Hepatocyte (in vitro differentiated cells): Measurements from ENCODE around the gene PLAAT3. TPM values are rescaled to one million over a fixed set of nuclear protein-coding genes. Genes with fewer than 3 reads are reported as not detected.

ENCODE experiments used
- DNase-seq: peaks from one replicate; pipeline ENCODE4 v3.0.0-alpha.2; 2016; ENCODE audit warnings: low spot score
- H2AFZ ChIP-seq: fragments of 200-600 bp; sonication (generic); 2 replicates; pipeline ENCODE4 v1.6.0; 2016; ENCODE audit warnings: antibody characterized with exemption, mild to moderate bottlenecking
- H3K27ac ChIP-seq: fragments of 200-600 bp; sonication (generic); 2 replicates; pipeline ENCODE4 v1.5.1; 2016; ENCODE audit warnings: mild to moderate bottlenecking
- H3K27me3 ChIP-seq: fragments of 200-600 bp; sonication (generic); 2 replicates; pipeline ENCODE4 v1.6.1; 2016
- H3K36me3 ChIP-seq: fragments of 200-600 bp; sonication (generic); replicated peaks from 2 replicates; pipeline ENCODE4 v1.5.1; 2016; ENCODE audit warnings: low read depth; ENCODE audit not compliant: insufficient read depth
- H3K4me1 ChIP-seq: fragments of 200-600 bp; sonication (generic); 2 replicates; pipeline ENCODE4 v1.5.1; 2016; ENCODE audit warnings: mild to moderate bottlenecking, moderate library complexity; ENCODE audit not compliant: insufficient read depth
- H3K4me2 ChIP-seq: fragments of 200-600 bp; sonication (generic); 2 replicates; pipeline ENCODE4 v1.6.0; 2016
- H3K4me3 ChIP-seq: fragments of 200-600 bp; sonication (generic); 2 replicates; pipeline ENCODE4 v1.5.1; 2016; ENCODE audit warnings: mild to moderate bottlenecking
- H3K79me2 ChIP-seq: fragments of 200-600 bp; sonication (generic); 2 replicates; pipeline ENCODE4 v1.6.0; 2017; ENCODE audit warnings: mild to moderate bottlenecking
- H3K9me2 ChIP-seq: fragments of 200-600 bp; sonication (generic); replicated peaks from 2 replicates; pipeline ENCODE4 v1.6.0; 2017; ENCODE audit warnings: mild to moderate bottlenecking; ENCODE audit not compliant: insufficient read depth
- H3K9me3 ChIP-seq: fragments of 200-600 bp; sonication (generic); 2 replicates; pipeline ENCODE4 v1.5.1; 2016; ENCODE audit warnings: low read depth, mild to moderate bottlenecking
- H4K20me1 ChIP-seq: fragments of 200-600 bp; sonication (generic); 2 replicates; pipeline ENCODE4 v1.6.0; 2016; ENCODE audit warnings: mild to moderate bottlenecking; ENCODE audit not compliant: insufficient read depth, poor library complexity, severe bottlenecking
- CTCF ChIP-seq: fragments of 200-600 bp; sonication (generic); IDR thresholded peaks from 2 replicates; pipeline ENCODE4 v1.5.1; 2016; ENCODE audit warnings: antibody characterized with exemption, mild to moderate bottlenecking; ENCODE audit not compliant: poor library complexity
- EZH2 ChIP-seq: fragments of 200-600 bp; sonication (generic); IDR thresholded peaks from 2 replicates; pipeline ENCODE4 v1.6.1; 2016; ENCODE audit warnings: antibody characterized with exemption, mild to moderate bottlenecking, borderline replicate concordance
- EZH2phosphoT487 ChIP-seq: fragments of 200-600 bp; sonication (generic); IDR thresholded peaks from one replicate; pipeline ENCODE4 v1.6.1; 2018; ENCODE audit warnings: antibody characterized with exemption, mild to moderate bottlenecking, low read depth, moderate library complexity; ENCODE audit not compliant: unreplicated experiment, severe bottlenecking
- WGBS: methylation state at CpG from one replicate; pipeline ENCODE4 v1.1.6; 2016; ENCODE audit warnings: low lambda C conversion rate; ENCODE audit errors: missing lambda C conversion rate; 5-methylcytosine and 5-hydroxymethylcytosine counted together
- polyA plus RNA-seq: library from polyadenylated mRNA; unstranded; fragments of >200 nt; fragmentation: Nextera tagmentation; extraction: Ambion mirVana; gene quantifications from 2 replicates; pipeline ENCODE4 v1.2.1, GENCODE V29; 2016
- total RNA-seq: library from RNA; depleted of rRNA; stranded (reverse); fragments of >200 nt; gene quantifications from 2 replicates; pipeline ENCODE4 v1.2.3, GENCODE V29; 2014

The PLAAT3 gene
- total and polyA plus RNA-seq, 2 experiments from 2014 or later, result 32.4 to 49.6 TPM

- no peaks in the 10 kb centered on the region for H3K36me3 ChIP-seq
- 96% methylated on average over 3 of the region's 3 CpGs for WGBS
- H3K27me3 ChIP-seq, result no peaks in the 10 kb centered on the region
These were observed 38.4 kb upstream of the PLAAT3 start for GRCh38 chr11:63652671-63653070.

GRCh38 chr11:63643205-63643604 lies 29.0 kb upstream of the PLAAT3 start:
- H3K36me3 ChIP-seq, result no peaks in the 10 kb centered on the region
- 97% methylated on average over 3 of the region's 3 CpGs for WGBS

More at GRCh38 chr11:63652671-63653070, 38.4 kb upstream of the PLAAT3 start:
- TF ChIP-seq EZH2 (no peak), EZH2phosphoT487 (no peak), CTCF (no peak)
- no peak for DNase-seq
- H3K9me3 ChIP-seq, result no peaks in the 10 kb centered on the region
- H3K9me2 ChIP-seq, result no peaks in the 10 kb centered on the region
- no peak overlapping the region for H3K4me3 ChIP-seq
- no peaks in the 10 kb centered on the region for H3K79me2 ChIP-seq
- no peak overlapping the region for H3K27ac ChIP-seq
- no peak overlapping the region for H3K4me2 ChIP-seq
- H2AFZ ChIP-seq, result no peak overlapping the region
- H3K4me1 ChIP-seq, result no peaks in the 10 kb centered on the region
- H4K20me1 ChIP-seq, result no peaks in the 10 kb centered on the region

GRCh38 chr11:63641727-63642126 lies 27.5 kb upstream of the PLAAT3 start:
- Histone ChIP-seq H3K9me2 (no peaks in the 10 kb centered on the region), H4K20me1 (no peaks in the 10 kb centered on the region), H3K4me2 (no peak overlapping the region), H3K4me3 (no peak overlapping the region), H3K27ac (no peak overlapping the region), H3K4me1 (no peaks in the 10 kb centered on the region), H3K27me3 (no peaks in the 10 kb centered on the region), H3K9me3 (no peaks in the 10 kb centered on the region), H2AFZ (no peak overlapping the region), H3K36me3 (no peaks in the 10 kb centered on the region), H3K79me2 (no peaks in the 10 kb centered on the region)
- no peak for TF ChIP-seq EZH2
- TF ChIP-seq EZH2phosphoT487, result no peak
- no peak for TF ChIP-seq CTCF
- DNase-seq, result no peak

More at GRCh38 chr11:63643205-63643604, 29.0 kb upstream of the PLAAT3 start:
- H2AFZ ChIP-seq, result no peak overlapping the region
- H3K4me3 ChIP-seq, result no peak overlapping the region
- H4K20me1 ChIP-seq, result no peaks in the 10 kb centered on the region
- no peaks in the 10 kb centered on the region for H3K79me2 ChIP-seq
- no peak overlapping the region for H3K4me2 ChIP-seq
- no peaks in the 10 kb centered on the region for H3K9me3 ChIP-seq
- H3K27me3 ChIP-seq, result no peaks in the 10 kb centered on the region
- H3K27ac ChIP-seq, result no peak overlapping the region
- no peaks in the 10 kb centered on the region for H3K9me2 ChIP-seq
- H3K4me1 ChIP-seq, result no peaks in the 10 kb centered on the region
- TF ChIP-seq EZH2 (no peak), CTCF (no peak), EZH2phosphoT487 (no peak)
- no peak for DNase-seq
